Sigmoid colon (tissue), 7 donors: Measurements from ENCODE around the gene TMEM59. TPM values are rescaled to one million over a fixed set of nuclear protein-coding genes. Genes with fewer than 3 reads are reported as not detected.
"Not testable (repeated sequence)": the region's sequence is repeated elsewhere in the genome, so short reads cannot be mapped to it uniquely, and the experiment has no call there.

Source experiments
- DNase-seq: peaks from one replicate; pipeline ENCODE4 v3.0.0-alpha.2; 2019
- H3K27ac ChIP-seq, 4 donors: fragments of 200-600 bp; sonication (generic); one replicate each; pipeline ENCODE4 v1.5.1; 2016 to 2019; ENCODE audit warnings: mild to moderate bottlenecking in 1 of 4
- H3K27me3 ChIP-seq, 3 donors: fragments of 200-600 bp; sonication (generic); one replicate each; pipeline ENCODE4 v1.5.1; 2019; ENCODE audit warnings: mild to moderate bottlenecking in 1 of 3
- H3K36me3 ChIP-seq, 4 donors: fragments of 200-600 bp; sonication (generic); one replicate each; pipeline ENCODE4 v1.5.1; 2016 to 2019
- H3K4me1 ChIP-seq, 4 donors: fragments of 200-600 bp; sonication (generic); one replicate each; pipeline ENCODE4 v1.5.1; 2017 to 2019
- H3K4me3 ChIP-seq, 4 donors: fragments of 200-600 bp; sonication (generic); one replicate each; pipeline ENCODE4 v1.5.1; 2017 to 2019; ENCODE audit warnings: mild to moderate bottlenecking in 2 of 4, moderate library complexity in 1 of 4
- H3K9me3 ChIP-seq, 4 donors: fragments of 200-600 bp in 3 of 4; sonication (generic) in 3 of 4; one replicate each; pipeline versions ENCODE4 v1.5.1 to v1.6.1; 2013 to 2019
- CTCF ChIP-seq, 4 experiments: fragments of 450-650 bp in 3 of 4; fragments of 200-600 bp in 1 of 4; IDR thresholded peaks; one replicate each; pipeline ENCODE4 v1.5.1; 2016 to 2019; ENCODE audit warnings: antibody characterized with exemption in 4 of 4, mild to moderate bottlenecking in 3 of 4, moderate library complexity in 2 of 4
- EP300 ChIP-seq, 4 donors: sonication (generic); formaldehyde crosslinking; IDR thresholded peaks; one replicate each; pipeline ENCODE4 v1.6.1; 2017; ENCODE audit warnings: antibody characterized with exemption in 4 of 4
- POLR2A ChIP-seq, 2 donors: fragments of 450-650 bp; IDR thresholded peaks; one replicate each; pipeline ENCODE4 v1.6.1; 2016; ENCODE audit warnings: antibody characterized with exemption in 2 of 2, mild to moderate bottlenecking in 2 of 2, moderate library complexity in 2 of 2
- POLR2AphosphoS5 ChIP-seq, 4 donors: sonication (generic); formaldehyde crosslinking; IDR thresholded peaks; one replicate each; pipeline ENCODE4 v1.6.1; 2017; ENCODE audit warnings: antibody characterized with exemption in 4 of 4
- WGBS, 2 donors: extraction: QIAGEN DNeasy Blood & Tissue Kit; methylation state at CpG; one replicate each; pipeline ENCODE4 v1.1.7; 2013; 5-methylcytosine and 5-hydroxymethylcytosine counted together
- intact Hi-C: fragments of 100-400 bp; cut with DNase I; formaldehyde crosslinking; loops from one replicate; pipeline ENCODE4 v1.15.1; 2023
- polyA plus RNA-seq, 3 donors: library from polyadenylated mRNA; stranded (reverse); fragments of 200-250 nt; gene quantifications; one replicate each; pipeline ENCODE4 v1.2.3, GENCODE V29; 2013
- total RNA-seq, 4 donors: library from RNA; depleted of rRNA; stranded (reverse); fragments of >200 nt; gene quantifications; one replicate each; pipeline ENCODE4 v1.1.0, GENCODE V29; 2016
- donor health status: healthy with polysubstance abuse.
- donor health status: Bipolar disorder and iron deficiency.
- donor health status: healthy.

The TMEM59 gene
- total and polyA plus RNA-seq, 7 donors, result 114 to 299 (median 207) TPM

- no peaks in the 10 kb centered on the region for H3K36me3 ChIP-seq
- intact Hi-C loops, result no loop called here
- H3K27ac ChIP-seq, result no peak overlapping the region
- TF ChIP-seq CTCF (IDR thresholded peaks at IDR 0.05) (no peak), POLR2AphosphoS5 (IDR thresholded peaks at IDR 0.05) (no peak)
- H3K27me3 ChIP-seq, result peaks cover 0 to 12% (median 0%) of the 10 kb centered on the region in 3 donors
- WGBS, 2 donors, result 89 to 92% methylated on average over 4 of the region's 4 CpGs
- H3K4me3 ChIP-seq, result no peak overlapping the region
- no peaks in the 10 kb centered on the region for H3K4me1 ChIP-seq
- DNase-seq, result no peak
- H3K9me3 ChIP-seq, result no peaks in the 10 kb centered on the region
These were observed 43.6 kb downstream of the TMEM59 start for GRCh38 chr1:54009406-54009805.

GRCh38 chr1:54008876-54009275, 44.1 kb downstream of the TMEM59 start:
- Histone ChIP-seq H3K4me3 (no peak overlapping the region), H3K36me3 (no peaks in the 10 kb centered on the region), H3K27me3 (peaks cover 0 to 8% (median 0%) of the 10 kb centered on the region in 3 donors), H3K9me3 (no peaks in the 10 kb centered on the region), H3K27ac (no peak overlapping the region), H3K4me1 (no peaks in the 10 kb centered on the region)
- intact Hi-C loops, result no loop called here
- 89 to 91% methylated on average over 13 of the region's 13 CpGs for WGBS, 2 donors
- DNase-seq, result no peak
- no peak for TF ChIP-seq CTCF (IDR thresholded peaks at IDR 0.05)
- TF ChIP-seq POLR2AphosphoS5 (IDR thresholded peaks at IDR 0.05), result no peak
- TF ChIP-seq POLR2A (IDR thresholded peaks at IDR 0.05), result no peak
- TF ChIP-seq EP300 (IDR thresholded peaks at IDR 0.05), result no peak

GRCh38 chr1:54007613-54008012, 45.4 kb downstream of the TMEM59 start:
- Histone ChIP-seq H3K27me3 (no peaks in the 10 kb centered on the region), H3K36me3 (no peaks in the 10 kb centered on the region), H3K4me3 (no peak overlapping the region), H3K9me3 (no peaks in the 10 kb centered on the region), H3K27ac (no peak overlapping the region), H3K4me1 (no peaks in the 10 kb centered on the region)
- WGBS, 2 donors, result 86 to 95% methylated on average over 4 of the region's 4 CpGs
- TF ChIP-seq POLR2A (IDR thresholded peaks at IDR 0.05) (no peak), POLR2AphosphoS5 (IDR thresholded peaks at IDR 0.05) (no peak), CTCF (IDR thresholded peaks at IDR 0.05) (no peak), EP300 (IDR thresholded peaks at IDR 0.05) (no peak)
- DNase-seq, result no peak
- intact Hi-C loops, result no loop called here

- Histone ChIP-seq H3K36me3 (no peaks in the 10 kb centered on the region), H3K4me3 (no peak overlapping the region), H3K4me1 (no peaks in the 10 kb centered on the region), H3K27ac (no peak overlapping the region), H3K27me3 (no peaks in the 10 kb centered on the region), H3K9me3 (no peaks in the 10 kb centered on the region)
- TF ChIP-seq POLR2A (IDR thresholded peaks at IDR 0.05) (no peak), EP300 (IDR thresholded peaks at IDR 0.05) (no peak), POLR2AphosphoS5 (IDR thresholded peaks at IDR 0.05) (no peak), CTCF (IDR thresholded peaks at IDR 0.05) (no peak)
- DNase-seq, result no peak
- intact Hi-C loops, result no loop called here
- 78% methylated on average over 4 of the region's 4 CpGs for WGBS, 2 donors
These were observed 46.5 kb downstream of the TMEM59 start for GRCh38 chr1:54006508-54006907.

GRCh38 chr1:54004481-54005049, 48.4 kb downstream of the TMEM59 start:
- no peaks in the 10 kb centered on the region for H3K9me3 ChIP-seq
- WGBS, 2 donors, result 95 to 97% methylated on average over 27 of the region's 27 CpGs
- H3K27ac ChIP-seq, result no peak overlapping the region
- H3K36me3 ChIP-seq, result no peaks in the 10 kb centered on the region
- H3K4me1 ChIP-seq, result no peaks in the 10 kb centered on the region
- H3K4me3 ChIP-seq, result no peak overlapping the region
- no peak for TF ChIP-seq POLR2AphosphoS5 (IDR thresholded peaks at IDR 0.05)
- no peak for TF ChIP-seq EP300 (IDR thresholded peaks at IDR 0.05)
- TF ChIP-seq POLR2A (IDR thresholded peaks at IDR 0.05), result no peak
- TF ChIP-seq CTCF (IDR thresholded peaks at IDR 0.05), result no peak
- DNase-seq, result no peak
- intact Hi-C loops, result no loop called here
- no peaks in the 10 kb centered on the region for H3K27me3 ChIP-seq

DNA sequence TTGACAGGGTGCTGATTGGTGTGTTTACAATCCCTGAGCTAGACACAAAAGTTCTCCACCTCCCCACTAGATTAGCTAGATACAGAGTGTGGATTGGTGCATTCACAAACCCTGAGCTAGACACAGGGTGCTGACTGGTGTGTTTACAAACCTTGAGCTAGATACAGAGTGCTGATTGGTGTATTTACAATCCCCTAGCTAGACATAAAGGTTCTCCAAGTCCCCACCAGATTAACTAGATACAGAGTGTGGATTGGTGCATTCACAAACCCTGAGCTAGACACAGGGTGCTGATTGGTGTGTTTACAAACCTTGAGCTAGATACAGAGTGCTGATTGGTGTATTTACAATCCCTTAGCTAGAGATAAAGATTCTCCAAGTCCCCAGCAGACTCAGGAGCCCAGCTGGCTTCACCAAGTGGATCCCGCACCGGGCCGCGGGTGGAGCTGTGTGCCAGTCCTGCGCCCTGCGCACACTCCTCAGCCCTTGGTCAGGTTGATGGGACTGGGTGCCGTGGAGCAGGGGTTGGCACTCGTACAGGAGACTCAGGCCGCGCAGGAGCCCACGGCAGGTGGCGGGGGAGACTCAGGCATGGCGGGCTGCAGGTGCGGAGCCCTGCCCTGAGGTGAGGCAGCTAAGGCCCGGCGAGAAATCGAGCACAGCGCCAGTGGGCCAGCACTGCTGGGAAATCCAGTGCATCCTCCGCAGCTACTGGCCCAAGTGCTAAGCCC, 49.1 kb downstream of the TMEM59 start:
- H3K27ac ChIP-seq, H3K36me3 ChIP-seq, H3K4me1 ChIP-seq, intact Hi-C loops, DNase-seq, H3K27me3 ChIP-seq, H3K9me3 ChIP-seq, H3K4me3 ChIP-seq: not testable (repeated sequence)
- WGBS, 2 donors, result 92 to 99% methylated on average over 19 of the region's 19 CpGs
